AG09309 (cell line): Measurements from ENCODE around the gene GPR153.

Source experiments
- DNase-seq: peaks from one replicate; pipeline ENCODE4 v3.0.0-alpha.2; 2010; ENCODE audit warnings: low read depth
- H3K4me3 ChIP-seq: 2 replicates; pipeline ENCODE4 v1.5.1; 2011; ENCODE audit warnings: mild to moderate bottlenecking, low read depth, low read length, moderate library complexity; ENCODE audit not compliant: control insufficient read depth
- TF ChIP-seq, protein P1 (sequence below): IDR thresholded peaks from 2 replicates; pipeline ENCODE4 v1.5.1; 2011; ENCODE audit warnings: mild to moderate bottlenecking, low read depth, low read length, inconsistent platforms; ENCODE audit not compliant: insufficient read depth, control insufficient read depth; ENCODE audit errors: missing control alignments

Gene GPR153

DNA sequence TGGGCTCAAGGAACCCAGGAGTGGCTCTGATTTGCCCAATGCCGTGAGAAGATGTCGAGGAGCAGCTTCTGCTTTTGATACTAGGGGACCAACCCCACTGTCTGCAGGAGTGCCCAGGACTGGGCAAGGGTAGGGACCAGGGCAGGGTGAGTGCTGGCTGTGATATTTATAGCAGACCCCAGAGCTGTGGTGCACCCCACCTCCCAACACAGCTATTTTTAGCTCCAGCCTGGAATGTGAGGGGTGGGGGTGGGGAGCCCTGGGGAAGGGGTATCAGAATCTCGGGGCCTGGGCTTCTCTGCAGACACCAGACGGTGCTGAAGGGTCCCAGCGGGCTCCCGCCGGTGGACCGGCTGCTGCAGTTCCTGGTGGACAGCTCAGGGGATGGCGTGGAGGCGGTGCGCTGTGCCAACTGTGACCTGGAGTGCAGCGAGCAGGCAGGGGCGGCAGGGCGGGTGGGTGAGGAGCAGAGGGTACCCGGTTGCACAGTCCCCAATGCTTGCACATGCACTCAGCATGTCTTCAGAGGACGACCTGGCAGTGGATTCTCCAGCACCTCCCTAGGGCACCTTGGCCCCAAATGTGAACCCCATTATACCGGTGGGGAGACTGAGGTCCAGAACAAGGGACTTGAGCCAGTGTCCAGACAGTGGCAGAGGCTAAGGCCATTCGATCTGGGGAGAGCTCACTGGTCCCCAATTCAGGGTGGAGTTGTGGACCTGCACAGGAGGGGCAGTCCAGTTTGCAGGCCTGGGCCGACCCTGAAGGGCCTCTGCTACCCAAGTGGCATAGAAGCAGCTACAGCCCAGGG is 53.6 kb downstream of the GPR153 start:
- DNase-seq = no peak
- TF ChIP-seq, protein P1, sequence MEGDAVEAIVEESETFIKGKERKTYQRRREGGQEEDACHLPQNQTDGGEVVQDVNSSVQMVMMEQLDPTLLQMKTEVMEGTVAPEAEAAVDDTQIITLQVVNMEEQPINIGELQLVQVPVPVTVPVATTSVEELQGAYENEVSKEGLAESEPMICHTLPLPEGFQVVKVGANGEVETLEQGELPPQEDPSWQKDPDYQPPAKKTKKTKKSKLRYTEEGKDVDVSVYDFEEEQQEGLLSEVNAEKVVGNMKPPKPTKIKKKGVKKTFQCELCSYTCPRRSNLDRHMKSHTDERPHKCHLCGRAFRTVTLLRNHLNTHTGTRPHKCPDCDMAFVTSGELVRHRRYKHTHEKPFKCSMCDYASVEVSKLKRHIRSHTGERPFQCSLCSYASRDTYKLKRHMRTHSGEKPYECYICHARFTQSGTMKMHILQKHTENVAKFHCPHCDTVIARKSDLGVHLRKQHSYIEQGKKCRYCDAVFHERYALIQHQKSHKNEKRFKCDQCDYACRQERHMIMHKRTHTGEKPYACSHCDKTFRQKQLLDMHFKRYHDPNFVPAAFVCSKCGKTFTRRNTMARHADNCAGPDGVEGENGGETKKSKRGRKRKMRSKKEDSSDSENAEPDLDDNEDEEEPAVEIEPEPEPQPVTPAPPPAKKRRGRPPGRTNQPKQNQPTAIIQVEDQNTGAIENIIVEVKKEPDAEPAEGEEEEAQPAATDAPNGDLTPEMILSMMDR = no peak
- H3K4me3 ChIP-seq = no peak overlapping the region

DNA sequence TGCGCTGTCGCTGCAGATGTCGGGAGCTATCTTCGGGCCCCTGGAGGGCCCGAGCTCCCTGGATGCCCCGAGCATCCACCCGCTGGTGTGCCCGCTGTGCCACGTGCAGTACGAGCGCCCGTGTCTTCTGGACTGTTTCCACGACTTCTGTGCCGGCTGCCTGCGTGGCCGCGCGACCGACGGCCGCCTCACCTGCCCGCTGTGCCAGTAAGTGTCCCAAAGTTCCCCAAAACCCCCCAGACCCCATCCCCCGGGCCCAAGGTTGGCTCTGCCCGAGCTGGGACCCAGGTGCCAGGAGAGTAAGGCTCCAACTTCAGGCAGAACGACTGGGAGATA is 54.4 kb downstream of the GPR153 start:
- no peak for DNase-seq
- TF ChIP-seq, protein P1 = no peak
- peak overlapping the region; percentile 64 for H3K4me3 ChIP-seq

DNA sequence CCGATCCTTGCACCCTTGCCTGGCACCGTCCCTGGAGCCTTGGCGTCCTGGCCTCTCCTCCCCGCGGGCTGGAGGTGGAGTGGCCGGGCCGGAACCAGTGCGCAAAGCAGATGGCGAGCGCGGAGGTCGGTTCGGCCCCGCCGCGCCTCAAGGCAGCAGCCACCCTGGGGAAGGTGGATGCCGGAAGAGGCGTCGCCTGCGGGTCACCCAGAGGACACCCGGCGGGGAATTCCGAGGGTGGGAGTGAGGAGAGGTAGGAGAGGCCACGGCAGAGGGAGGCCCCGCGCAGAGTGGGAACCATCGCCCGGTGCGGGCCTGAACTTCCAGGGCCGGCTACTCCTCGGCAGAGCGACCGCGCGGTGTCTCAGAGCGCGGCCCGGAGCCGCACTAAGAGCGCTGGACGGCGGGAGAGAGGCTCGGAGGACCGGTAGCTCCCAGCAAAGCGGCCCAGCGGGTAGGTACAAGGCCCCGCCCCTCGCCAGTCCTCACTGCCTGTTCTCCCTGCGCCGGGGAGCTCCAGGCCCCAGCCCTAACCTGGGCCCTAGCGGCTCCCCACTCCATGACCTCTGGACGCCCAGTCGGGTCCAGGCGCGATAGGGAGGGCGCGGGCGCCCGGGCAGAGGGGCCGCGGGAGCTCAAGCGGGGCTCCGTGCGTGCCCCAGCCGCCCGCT is 54.9 kb downstream of the GPR153 start, which contains the start of gene RNF207:
TSS of gene RNF207 (plus strand) at position 271 of the 671 bp plus-strand sequence. CDS start 417 bp downstream, outside the sequence.
- peak within 1 kb of the TSS; percentile 64 for H3K4me3 ChIP-seq
- TF ChIP-seq, protein P1 = no peak
- DNase-seq = no peak

DNA sequence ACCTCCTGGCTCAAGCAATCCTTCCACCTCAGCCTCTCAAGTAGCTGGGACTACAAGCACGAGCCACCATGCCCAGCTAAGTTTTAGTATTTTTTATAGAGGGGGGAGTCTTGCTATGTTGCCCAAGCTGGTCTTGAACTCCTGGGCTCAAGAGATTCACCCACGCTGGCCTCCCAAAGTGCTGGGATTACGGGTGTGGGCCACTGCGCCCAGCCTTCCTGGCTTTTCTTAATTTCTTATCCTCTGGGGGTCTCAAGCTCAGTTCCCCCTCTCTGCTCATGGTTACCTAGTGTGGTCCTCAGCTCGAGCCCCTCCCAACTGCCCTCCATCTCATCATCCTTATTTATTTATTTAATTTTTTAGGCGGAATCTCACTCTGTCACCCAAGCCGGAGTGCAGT is 58.6 kb downstream of the GPR153 start:
- DNase-seq = no peak
- H3K4me3 ChIP-seq = no peak overlapping the region
- TF ChIP-seq, protein P1 = no peak

DNA sequence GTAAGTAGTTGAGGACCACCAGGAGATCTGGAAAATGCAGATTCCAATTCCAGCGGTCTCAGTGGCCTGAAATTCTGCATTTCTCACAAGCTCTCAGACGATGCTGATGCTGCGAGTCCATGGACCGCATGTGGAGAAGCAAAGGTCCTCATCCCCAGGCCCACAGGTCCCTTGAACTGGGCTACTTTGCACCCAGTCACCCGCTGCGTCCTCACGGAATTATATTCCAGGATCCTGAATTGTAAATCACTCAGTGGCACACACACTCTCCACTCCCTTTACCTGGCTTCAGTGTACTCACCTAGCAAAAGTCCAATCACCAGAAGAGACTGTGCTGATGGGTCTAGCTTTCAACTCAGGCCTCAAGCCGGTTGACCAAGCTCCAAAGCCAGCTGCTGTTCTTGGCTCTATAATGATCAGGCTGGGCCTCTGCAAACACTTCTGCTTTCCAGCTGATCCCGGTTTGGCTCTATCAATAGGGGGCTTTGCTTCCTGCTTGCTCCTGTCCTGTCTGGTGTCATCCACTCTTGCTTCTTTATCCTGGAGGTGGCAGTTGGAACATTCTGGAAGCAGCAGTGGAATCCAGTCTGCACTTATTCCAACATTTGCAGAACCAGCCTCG is 60.6 kb downstream of the GPR153 start:
- TF ChIP-seq, protein P1 = no peak
- DNase-seq = no peak

DNA sequence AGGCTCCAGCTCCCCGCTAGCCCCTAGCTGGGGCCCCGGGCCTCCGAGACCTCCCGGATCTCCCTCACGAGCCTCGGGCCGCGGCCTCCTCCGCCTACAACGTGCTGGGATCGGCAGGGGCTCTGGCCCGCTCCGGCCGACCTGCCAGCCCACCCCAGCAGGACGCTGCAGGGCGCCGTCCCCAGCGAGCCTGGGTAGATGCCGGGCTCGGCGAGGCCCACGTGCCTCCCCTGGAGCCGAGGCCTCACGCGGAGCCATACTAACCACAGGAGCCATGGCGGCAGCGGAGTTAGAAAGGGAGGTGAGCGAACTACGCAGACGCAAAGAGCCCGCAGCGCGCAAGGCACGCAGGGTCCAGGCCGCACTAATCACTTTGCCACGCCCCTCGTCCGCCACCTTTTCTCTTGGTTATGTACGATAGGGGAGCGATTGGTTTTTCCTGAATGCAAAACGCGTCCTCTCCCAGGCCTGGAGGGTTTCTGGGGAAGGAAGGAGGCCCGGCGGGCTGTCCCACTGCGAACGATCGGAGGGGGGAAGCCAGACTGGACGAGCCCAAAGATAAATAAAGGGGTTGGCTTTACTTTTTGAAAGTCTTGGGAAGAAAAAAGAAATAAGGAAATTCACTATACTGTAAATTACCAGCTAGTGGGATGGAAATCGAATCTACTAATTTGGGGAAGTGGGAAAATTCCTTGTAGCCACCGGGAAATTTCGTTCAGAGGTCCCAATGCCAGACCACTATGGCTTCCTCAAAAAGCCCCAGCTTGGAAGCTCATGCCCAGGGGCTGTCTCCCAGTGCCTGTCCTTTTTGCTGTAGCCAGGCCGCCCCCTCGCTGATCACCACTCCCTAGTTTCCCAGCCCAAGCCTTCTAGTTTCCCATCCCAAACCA is 61.4 kb downstream of the GPR153 start, which contains the start of gene RPL22:
TSS of gene RPL22 (minus strand) at position 298 of the 890 bp plus-strand sequence. CDS start at position 276, 22 bp downstream.
- peak within 1 kb of the TSS; percentile 91 for H3K4me3 ChIP-seq
- peak; percentile 98 for DNase-seq
- TF ChIP-seq, protein P1 = no peak

More for the DNA sequence above, 60.6 kb downstream of the GPR153 start:
- H3K4me3 ChIP-seq = peak overlapping the region; percentile 91
